GM12892 (cell line): ENCODE data around the gene OR52E1.

Source experiments
- POLR2A ChIP-seq: IDR thresholded peaks from 2 replicates; pipeline ENCODE4 v1.6.1; 2011; ENCODE audit warnings: low read depth, low read length, control low read depth
- POLR2AphosphoS5 ChIP-seq: IDR thresholded peaks from 2 replicates; pipeline ENCODE4 v1.6.1; 2011; ENCODE audit warnings: low read depth, low read length, control low read depth
- TAF1 ChIP-seq: IDR thresholded peaks from 2 replicates; pipeline ENCODE4 v1.6.1; 2011; ENCODE audit warnings: low read depth, mild to moderate bottlenecking, control low read depth, low read length, borderline replicate concordance

- TF ChIP-seq POLR2AphosphoS5 (no peak), POLR2A (no peak), TAF1 (no peak)
Observed at GRCh38 chr11:5069272-5069671, at the start of gene OR52E1.
